ENCODE results near the gene CALML5. TPM values are rescaled to one million over a fixed set of nuclear protein-coding genes. Genes with fewer than 3 reads are reported as not detected.
"Not testable (repeated sequence)": the region's sequence is repeated elsewhere in the genome, so short reads cannot be mapped to it uniquely, and the experiment has no call there.

The CALML5 gene
- total RNA-seq, 1 experiment from 2014 or later = not detected

GRCh38 chr10:5476918-5477525 is 22.3 kb downstream of the CALML5 start:
- no TSS peak for BruUV-seq (replicated peaks)
- TF ChIP-seq, protein P1, sequence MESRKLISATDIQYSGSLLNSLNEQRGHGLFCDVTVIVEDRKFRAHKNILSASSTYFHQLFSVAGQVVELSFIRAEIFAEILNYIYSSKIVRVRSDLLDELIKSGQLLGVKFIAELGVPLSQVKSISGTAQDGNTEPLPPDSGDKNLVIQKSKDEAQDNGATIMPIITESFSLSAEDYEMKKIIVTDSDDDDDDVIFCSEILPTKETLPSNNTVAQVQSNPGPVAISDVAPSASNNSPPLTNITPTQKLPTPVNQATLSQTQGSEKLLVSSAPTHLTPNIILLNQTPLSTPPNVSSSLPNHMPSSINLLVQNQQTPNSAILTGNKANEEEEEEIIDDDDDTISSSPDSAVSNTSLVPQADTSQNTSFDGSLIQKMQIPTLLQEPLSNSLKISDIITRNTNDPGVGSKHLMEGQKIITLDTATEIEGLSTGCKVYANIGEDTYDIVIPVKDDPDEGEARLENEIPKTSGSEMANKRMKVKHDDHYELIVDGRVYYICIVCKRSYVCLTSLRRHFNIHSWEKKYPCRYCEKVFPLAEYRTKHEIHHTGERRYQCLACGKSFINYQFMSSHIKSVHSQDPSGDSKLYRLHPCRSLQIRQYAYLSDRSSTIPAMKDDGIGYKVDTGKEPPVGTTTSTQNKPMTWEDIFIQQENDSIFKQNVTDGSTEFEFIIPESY (IDR thresholded peaks at IDR 0.05; ENCODE audit: extremely low read depth, insufficient replicate concordance, low read length) = no peak
- TF ChIP-seq EGR1 (IDR thresholded peaks at IDR 0.05; ENCODE audit: low read depth) (no peak), POLR2AphosphoS5 (IDR thresholded peaks at IDR 0.05; ENCODE audit: low read depth, low read length) (no peak), FOSL1 (IDR thresholded peaks at IDR 0.05; ENCODE audit: low read depth) (no peak), ZNF274 (IDR thresholded peaks at IDR 0.05; ENCODE audit: low read depth, low read length) (no peak), POLR2A (IDR thresholded peaks at IDR 0.05; ENCODE audit: borderline replicate concordance, extremely low read depth, insufficient read depth, insufficient read length) (no peak), SP1 (IDR thresholded peaks at IDR 0.05; ENCODE audit: low read depth) (no peak), ELF1 (IDR thresholded peaks at IDR 0.05; ENCODE audit: borderline replicate concordance, low read depth) (no peak), CEBPB (IDR thresholded peaks at IDR 0.05; ENCODE audit: low read depth) (no peak), EZH2phosphoT487 (IDR thresholded peaks at IDR 0.05; ENCODE audit: borderline replicate concordance) (no peak), YY1 (IDR thresholded peaks at IDR 0.05; ENCODE audit: extremely low read depth, insufficient replicate concordance, low read depth, low read length) (no peak)
- TF ChIP-seq, protein P2, sequence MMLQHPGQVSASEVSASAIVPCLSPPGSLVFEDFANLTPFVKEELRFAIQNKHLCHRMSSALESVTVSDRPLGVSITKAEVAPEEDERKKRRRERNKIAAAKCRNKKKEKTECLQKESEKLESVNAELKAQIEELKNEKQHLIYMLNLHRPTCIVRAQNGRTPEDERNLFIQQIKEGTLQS (IDR thresholded peaks at IDR 0.05) = no peak
- POLR2A ChIA-PET = no interaction called here

DNA sequence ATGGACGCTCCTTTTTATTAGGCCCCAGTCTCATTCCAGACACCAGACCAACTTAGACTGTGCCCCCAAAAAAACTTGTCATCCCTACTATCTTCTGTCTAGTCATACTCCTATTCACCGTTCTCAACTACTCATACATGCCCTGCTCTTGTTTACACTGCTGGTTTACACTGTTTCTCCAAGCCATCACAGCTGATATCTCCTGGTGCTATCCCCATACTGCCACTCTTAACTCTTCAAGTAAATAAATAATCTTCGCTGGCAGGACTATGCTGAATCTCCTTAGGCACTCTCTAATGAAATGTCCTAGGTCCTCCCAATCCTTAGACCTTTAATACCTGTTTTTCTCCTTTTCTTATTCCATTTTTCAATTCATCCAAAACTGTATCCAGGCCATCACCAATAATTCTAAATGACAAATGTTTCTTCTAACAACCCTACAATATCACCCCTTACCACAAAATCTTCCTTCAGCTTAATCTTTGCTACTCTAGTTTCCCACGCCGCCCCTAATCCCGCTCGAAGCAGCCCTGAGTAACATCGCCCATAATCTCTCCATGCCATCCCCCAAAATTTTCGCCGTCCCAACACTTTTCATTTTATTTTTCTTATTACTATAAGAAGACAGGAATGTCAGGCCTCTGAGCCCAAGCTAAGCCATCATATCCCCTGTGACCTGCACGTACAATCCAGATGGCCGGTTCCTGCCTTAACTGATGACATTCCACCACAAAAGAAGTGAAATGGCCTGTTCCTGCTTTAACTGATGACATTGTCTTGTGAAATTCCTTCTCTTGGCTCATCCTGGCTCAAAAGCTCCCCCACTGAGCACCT is 23.2 kb downstream of the CALML5 start:
- H3K9me3 ChIP-seq (ENCODE audit: control insufficient read depth in 1 of 2, insufficient read depth in 1 of 2, low read depth in 1 of 2, low read length in 2 of 2); RAD21 ChIA-PET (ENCODE audit: low non-redundant PET in 1 of 2, low total read pairs in 2 of 2, uncharacterized antibody in 2 of 2, unreplicated experiment in 2 of 2); H3K9ac ChIP-seq (ENCODE audit: low read length); H3K4me3 ChIP-seq (replicated peaks in 1 of 2; ENCODE audit: low read depth in 1 of 2, low read length in 2 of 2); intact Hi-C loops (cut with micrococcal nuclease); ATAC-seq; POLR2A ChIA-PET; H3K36me3 ChIP-seq (ENCODE audit: control insufficient read depth in 1 of 2, insufficient read depth in 2 of 2, low read length in 2 of 2); H4K20me1 ChIP-seq (ENCODE audit: insufficient read depth); DNase-seq (ENCODE audit: low read depth, low spot score); H3K4me2 ChIP-seq (ENCODE audit: low read length); H3K27me3 ChIP-seq (ENCODE audit: insufficient read depth, low read length); H3K9me2 ChIP-seq (ENCODE audit: insufficient read depth); H2AFZ ChIP-seq (ENCODE audit: low read depth, low read length, poor library complexity, severe bottlenecking); H3K27ac ChIP-seq (ENCODE audit: low read depth, low read length); CTCF ChIA-PET; H3K79me2 ChIP-seq (ENCODE audit: insufficient read depth, low read length); BruUV-seq (replicated peaks); H3K4me1 ChIP-seq (ENCODE audit: control insufficient read depth in 1 of 2, insufficient read depth in 2 of 2, low read length in 2 of 2): not testable (repeated sequence)

More at GRCh38 chr10:5476918-5477525, 22.3 kb downstream of the CALML5 start:
- no peak for DNase-seq (ENCODE audit: low read depth, low spot score)
- Histone ChIP-seq H3K9me2 (ENCODE audit: insufficient read depth) (no peaks in the 10 kb centered on the region), H3K9me3 (ENCODE audit: control insufficient read depth in 1 of 2, insufficient read depth in 1 of 2, low read depth in 1 of 2, low read length in 2 of 2) (no peaks in the 10 kb centered on the region), H3K27me3 (ENCODE audit: insufficient read depth, low read length) (no peaks in the 10 kb centered on the region), H4K20me1 (ENCODE audit: insufficient read depth) (no peaks in the 10 kb centered on the region), H2AFZ (ENCODE audit: low read depth, low read length, poor library complexity, severe bottlenecking) (no peak overlapping the region), H3K36me3 (ENCODE audit: control insufficient read depth in 1 of 2, insufficient read depth in 2 of 2, low read length in 2 of 2) (no peaks in the 10 kb centered on the region), H3K4me1 (ENCODE audit: control insufficient read depth in 1 of 2, insufficient read depth in 2 of 2, low read length in 2 of 2) (no peaks in the 10 kb centered on the region), H3K4me2 (ENCODE audit: low read length) (no peak overlapping the region), H3K27ac (ENCODE audit: low read depth, low read length) (no peak overlapping the region), H3K4me3 (replicated peaks in 1 of 2; ENCODE audit: low read depth in 1 of 2, low read length in 2 of 2) (no peak overlapping the region), H3K79me2 (ENCODE audit: insufficient read depth, low read length) (no peaks in the 10 kb centered on the region), H3K9ac (ENCODE audit: low read length) (no peak overlapping the region)
- intact Hi-C loops (cut with micrococcal nuclease) = no loop called here
- ChIA-PET CTCF (no interaction called here), RAD21 (ENCODE audit: low non-redundant PET in 1 of 2, low total read pairs in 2 of 2, uncharacterized antibody in 2 of 2, unreplicated experiment in 2 of 2) (no interaction called here)
- ATAC-seq = no peak

Measured in HCT116 (cell line).